Progenitor cell of endocrine pancreas (in vitro differentiated cells): ENCODE measurements around the gene SMCO3. TPM values are rescaled to one million over a fixed set of nuclear protein-coding genes. Genes with fewer than 3 reads are reported as not detected.

ENCODE experiments used
- DNase-seq: peaks from one replicate; pipeline ENCODE4 v3.0.0; 2021; ENCODE audit warnings: low spot score; ENCODE audit not compliant: unreplicated experiment
- H3K27ac Mint-ChIP-seq: 2 replicates; pipeline ENCODE4 v1.8.0; 2021; ENCODE audit warnings: mild to moderate bottlenecking, moderate library complexity, mixed read lengths
- H3K27me3 Mint-ChIP-seq: 2 replicates; pipeline ENCODE4 v1.8.0; 2021; ENCODE audit warnings: mixed read lengths
- H3K36me3 Mint-ChIP-seq: 2 replicates; pipeline ENCODE4 v1.8.0; 2022; ENCODE audit warnings: mixed read lengths; ENCODE audit not compliant: insufficient read depth
- H3K4me1 Mint-ChIP-seq: 2 replicates; pipeline ENCODE4 v1.8.0; 2021; ENCODE audit warnings: low read depth, mixed read lengths
- H3K4me3 Mint-ChIP-seq: 2 replicates; pipeline ENCODE4 v1.8.0; 2021; ENCODE audit warnings: low read depth, mild to moderate bottlenecking, moderate library complexity, mixed read lengths
- H3K9me3 Mint-ChIP-seq: 2 replicates; pipeline ENCODE4 v1.8.0; 2021; ENCODE audit warnings: low read depth, mixed read lengths
- CTCF ChIP-seq: fragments of 200-600 bp; sonication (generic); IDR thresholded peaks from one replicate; pipeline ENCODE4 v1.5.0; 2021; ENCODE audit warnings: antibody characterized with exemption, mild to moderate bottlenecking; ENCODE audit not compliant: unreplicated experiment
- total RNA-seq: library from RNA; stranded (reverse); gene quantifications from 2 replicates; pipeline ENCODE4 v1.2.1, GENCODE V29; 2021

Gene SMCO3
- total RNA-seq, 1 donor from 2014 or later, result not detected

DNA sequence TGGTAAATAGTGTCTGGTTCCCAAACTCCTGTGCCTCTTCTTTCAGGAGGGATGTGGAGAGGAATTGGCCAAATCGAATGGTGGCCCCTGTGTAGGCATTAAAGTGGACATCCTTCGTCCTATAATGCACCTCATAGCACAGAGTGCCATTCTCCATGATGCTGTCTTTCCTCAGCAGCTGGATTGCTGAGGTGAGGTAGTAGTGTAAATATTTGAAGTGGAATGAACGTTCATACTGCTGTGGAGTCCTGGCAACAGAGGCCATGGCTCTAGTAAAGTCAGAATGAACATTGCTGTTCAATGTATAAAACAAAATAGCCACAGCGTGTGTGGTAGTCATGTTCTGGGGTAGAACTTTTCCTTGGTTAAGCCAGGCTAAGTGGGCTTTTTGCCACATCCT is 26.6 kb upstream of the SMCO3 start:
- Mint-ChIP-seq H3K36me3 (no peaks in the 10 kb centered on the region), H3K27me3 (no peaks in the 10 kb centered on the region), H3K9me3 (no peaks in the 10 kb centered on the region), H3K4me3 (no peak overlapping the region), H3K27ac (no peak overlapping the region), H3K4me1 (peaks cover 25% of the 10 kb centered on the region)
- no peak for DNase-seq
- TF ChIP-seq CTCF, result no peak

DNA sequence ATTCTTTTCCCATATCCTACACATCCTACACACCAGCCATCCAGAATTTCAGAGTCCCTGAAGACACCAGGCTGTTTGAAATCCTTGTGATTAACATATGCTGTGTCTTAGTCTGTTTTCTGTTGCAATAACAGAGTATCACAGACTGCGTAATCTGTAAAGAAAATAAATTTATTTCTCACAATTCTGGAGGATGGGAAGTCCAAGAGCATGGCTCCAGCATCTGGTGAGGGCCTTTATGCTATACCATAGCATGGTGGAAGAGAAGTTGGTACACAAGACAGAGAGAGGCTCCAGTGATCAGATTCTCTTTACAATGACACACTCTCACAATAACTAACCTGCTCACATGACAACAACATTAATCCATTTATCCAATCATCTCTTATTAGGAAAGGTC is 25.3 kb upstream of the SMCO3 start:
- no peak for DNase-seq
- no peak for TF ChIP-seq CTCF
- Mint-ChIP-seq H3K9me3 (no peaks in the 10 kb centered on the region), H3K27ac (no peak overlapping the region), H3K27me3 (no peaks in the 10 kb centered on the region), H3K4me3 (no peak overlapping the region), H3K4me1 (peaks cover 23% of the 10 kb centered on the region), H3K36me3 (no peaks in the 10 kb centered on the region)

DNA sequence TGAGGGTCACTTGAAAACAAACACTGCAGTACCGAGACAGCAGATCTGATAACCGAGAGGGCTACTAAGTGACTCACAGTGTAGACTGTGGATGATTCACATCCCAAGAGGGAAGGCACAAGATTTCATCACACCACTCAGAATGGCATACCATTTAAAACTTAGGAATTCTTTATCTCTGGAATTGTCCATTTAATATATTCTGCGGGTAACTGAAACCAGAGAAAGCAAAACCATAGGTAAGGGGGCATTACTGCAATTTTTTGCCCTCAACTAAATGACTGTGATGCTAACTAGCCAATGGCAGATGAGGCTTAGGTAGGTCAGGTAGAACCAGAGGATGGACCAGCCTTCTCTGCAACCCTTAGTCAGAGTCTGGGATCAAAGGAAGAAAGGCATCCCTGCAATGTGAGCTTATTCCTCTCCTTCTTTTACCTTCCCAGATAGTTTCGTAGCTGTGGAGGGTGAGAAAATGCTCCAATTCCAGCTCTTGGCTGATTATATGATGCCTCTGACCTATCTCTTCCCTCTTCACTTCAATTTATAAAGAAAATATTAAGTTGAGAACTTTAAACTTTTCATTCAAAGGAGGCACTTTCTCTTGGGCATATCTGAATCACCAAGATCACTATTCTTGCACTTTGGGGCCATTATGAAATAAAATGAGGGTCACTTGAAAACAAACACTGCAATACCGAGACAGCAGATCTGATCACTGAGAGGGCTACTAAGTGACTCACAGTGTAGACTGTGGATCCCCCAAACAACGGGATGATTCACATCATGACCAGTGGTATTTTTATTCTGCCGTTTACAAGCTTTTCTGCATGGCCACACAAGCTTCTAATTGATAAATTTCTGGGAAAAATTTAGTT is 22.6 kb upstream of the SMCO3 start:
- DNase-seq, result no peak
- Mint-ChIP-seq H3K9me3 (no peaks in the 10 kb centered on the region), H3K27ac (no peak overlapping the region), H3K36me3 (no peaks in the 10 kb centered on the region), H3K27me3 (no peaks in the 10 kb centered on the region), H3K4me1 (peaks cover 11% of the 10 kb centered on the region), H3K4me3 (no peak overlapping the region)
- no peak for TF ChIP-seq CTCF

DNA sequence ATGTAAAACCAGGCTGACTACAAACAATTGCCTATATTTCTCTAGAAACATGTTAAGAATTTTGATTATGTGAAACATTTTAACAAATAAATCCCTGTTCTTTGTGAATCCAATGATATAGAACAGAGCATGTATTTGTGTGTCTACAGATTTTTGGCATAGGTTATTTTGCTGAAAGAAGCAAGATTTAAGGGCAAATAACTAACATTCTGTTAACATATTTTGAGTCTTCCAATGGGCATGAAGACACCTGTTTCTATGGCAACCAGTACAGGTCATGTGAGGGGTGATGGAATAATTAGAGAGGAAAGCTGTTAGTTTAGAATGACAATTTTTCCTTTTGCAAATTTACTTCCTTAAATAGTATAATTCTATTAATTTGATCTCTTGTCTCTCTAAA is 20.5 kb upstream of the SMCO3 start:
- TF ChIP-seq CTCF, result no peak
- no peaks in the 10 kb centered on the region for H3K27me3 Mint-ChIP-seq
- H3K27ac Mint-ChIP-seq, result no peak overlapping the region
- DNase-seq, result no peak
- no peaks in the 10 kb centered on the region for H3K9me3 Mint-ChIP-seq
- H3K4me1 Mint-ChIP-seq, result no peaks in the 10 kb centered on the region
- no peak overlapping the region for H3K4me3 Mint-ChIP-seq
- no peaks in the 10 kb centered on the region for H3K36me3 Mint-ChIP-seq

- Mint-ChIP-seq H3K36me3 (no peaks in the 10 kb centered on the region), H3K9me3 (no peaks in the 10 kb centered on the region), H3K27ac (no peak overlapping the region), H3K4me3 (no peak overlapping the region), H3K4me1 (no peaks in the 10 kb centered on the region), H3K27me3 (no peaks in the 10 kb centered on the region)
- no peak for DNase-seq
- no peak for TF ChIP-seq CTCF
These were observed 20.0 kb upstream of the SMCO3 start for GRCh38 chr12:14833952-14834351.
